GM12874 (cell line): Measurements from ENCODE around the gene YIPF3.

Source experiments
- TF ChIP-seq, protein P1 (sequence below): IDR thresholded peaks from 2 replicates; pipeline ENCODE4 v1.5.1; 2011; ENCODE audit warnings: low read depth, mild to moderate bottlenecking, control low read depth, low read length, moderate library complexity; ENCODE audit not compliant: insufficient read depth

Gene YIPF3

DNA sequence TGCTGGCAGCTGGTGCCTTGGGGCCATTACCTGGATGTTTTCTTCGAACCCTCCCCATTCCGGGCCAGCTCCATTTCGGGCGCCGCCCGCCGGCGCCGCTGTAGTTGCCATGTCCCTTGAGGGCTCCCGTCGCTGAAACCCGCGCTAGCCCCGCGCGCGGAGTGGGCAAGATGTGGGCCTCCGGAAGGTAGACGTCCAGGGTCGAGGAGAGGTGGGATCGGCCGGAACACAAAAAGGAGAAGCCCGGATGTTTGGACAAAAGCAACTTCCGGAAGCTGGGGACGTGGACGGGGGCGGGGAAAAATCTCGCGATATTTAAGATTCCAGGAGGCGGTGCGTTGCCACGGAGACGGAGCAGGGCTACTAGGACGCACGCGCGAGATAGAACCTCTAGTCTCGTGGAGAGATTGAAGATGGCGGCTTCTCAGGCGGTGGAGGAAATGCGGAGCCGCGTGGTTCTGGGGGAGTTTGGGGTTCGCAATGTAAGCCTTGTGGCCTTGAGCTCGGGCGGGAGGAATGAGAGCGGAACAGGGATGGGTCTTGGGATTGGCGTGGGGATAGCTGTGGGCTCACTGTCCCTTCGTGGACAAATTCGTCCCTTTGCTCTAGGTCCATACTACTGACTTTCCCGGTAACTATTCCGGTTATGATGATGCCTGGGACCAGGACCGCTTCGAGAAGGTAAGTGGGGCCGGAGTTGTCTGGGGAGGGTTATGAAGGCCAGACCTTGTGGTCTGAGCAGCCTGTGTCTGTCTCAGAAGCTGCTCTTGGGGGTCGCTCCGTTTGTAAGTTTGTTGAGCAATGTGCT is at the start of gene YIPF3, which contains the start of gene POLR1C:
Gene YIPF3 (minus strand): TSS at position 230 of the 808 bp plus-strand sequence. CDS start 119 bp downstream, at position 111.
Gene POLR1C (plus strand): TSS at position 393 of the 808 bp plus-strand sequence. CDS start 21 bp downstream, at position 414.
- TF ChIP-seq, protein P1, sequence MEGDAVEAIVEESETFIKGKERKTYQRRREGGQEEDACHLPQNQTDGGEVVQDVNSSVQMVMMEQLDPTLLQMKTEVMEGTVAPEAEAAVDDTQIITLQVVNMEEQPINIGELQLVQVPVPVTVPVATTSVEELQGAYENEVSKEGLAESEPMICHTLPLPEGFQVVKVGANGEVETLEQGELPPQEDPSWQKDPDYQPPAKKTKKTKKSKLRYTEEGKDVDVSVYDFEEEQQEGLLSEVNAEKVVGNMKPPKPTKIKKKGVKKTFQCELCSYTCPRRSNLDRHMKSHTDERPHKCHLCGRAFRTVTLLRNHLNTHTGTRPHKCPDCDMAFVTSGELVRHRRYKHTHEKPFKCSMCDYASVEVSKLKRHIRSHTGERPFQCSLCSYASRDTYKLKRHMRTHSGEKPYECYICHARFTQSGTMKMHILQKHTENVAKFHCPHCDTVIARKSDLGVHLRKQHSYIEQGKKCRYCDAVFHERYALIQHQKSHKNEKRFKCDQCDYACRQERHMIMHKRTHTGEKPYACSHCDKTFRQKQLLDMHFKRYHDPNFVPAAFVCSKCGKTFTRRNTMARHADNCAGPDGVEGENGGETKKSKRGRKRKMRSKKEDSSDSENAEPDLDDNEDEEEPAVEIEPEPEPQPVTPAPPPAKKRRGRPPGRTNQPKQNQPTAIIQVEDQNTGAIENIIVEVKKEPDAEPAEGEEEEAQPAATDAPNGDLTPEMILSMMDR, result no peak

DNA sequence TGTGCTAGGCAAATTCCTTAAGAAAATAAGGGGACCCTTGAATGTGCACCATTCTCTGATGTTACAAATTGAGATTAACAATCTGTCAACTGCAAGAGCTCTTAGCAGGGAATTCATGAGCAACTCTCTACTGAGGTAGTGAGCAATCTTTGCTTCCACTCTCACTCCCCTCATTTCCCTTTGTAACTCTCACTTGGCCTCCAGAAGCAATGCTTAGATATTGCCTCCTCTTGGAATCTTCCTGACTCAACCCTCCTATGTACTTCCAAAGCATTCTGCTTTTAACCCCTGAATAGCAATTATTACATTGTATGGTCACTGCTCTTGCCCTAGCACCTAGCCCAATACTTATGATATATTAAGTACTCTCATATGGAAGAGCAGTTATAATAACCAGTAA is 42.6 kb upstream of the YIPF3 start:
- TF ChIP-seq, protein P1, result no peak

DNA sequence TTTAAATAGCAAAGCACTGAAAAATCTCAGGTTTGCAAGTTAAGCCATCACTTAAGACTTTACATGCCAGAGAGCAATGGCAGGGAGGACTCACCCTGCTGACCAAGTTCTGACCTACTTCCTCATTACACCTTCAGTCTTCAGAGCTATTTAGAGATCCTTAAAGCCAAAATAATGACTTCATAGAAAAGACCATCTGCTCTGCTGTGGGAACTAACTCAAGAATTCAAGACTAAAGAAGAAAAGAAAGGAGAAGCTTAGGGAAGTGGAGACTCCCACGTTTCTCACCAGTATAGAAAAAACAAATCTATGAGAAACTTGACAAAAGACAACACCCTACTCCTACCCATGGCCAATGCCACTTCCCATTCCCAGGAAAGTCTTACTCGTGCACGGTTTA is 30.5 kb upstream of the YIPF3 start:
- TF ChIP-seq, protein P1, result no peak

DNA sequence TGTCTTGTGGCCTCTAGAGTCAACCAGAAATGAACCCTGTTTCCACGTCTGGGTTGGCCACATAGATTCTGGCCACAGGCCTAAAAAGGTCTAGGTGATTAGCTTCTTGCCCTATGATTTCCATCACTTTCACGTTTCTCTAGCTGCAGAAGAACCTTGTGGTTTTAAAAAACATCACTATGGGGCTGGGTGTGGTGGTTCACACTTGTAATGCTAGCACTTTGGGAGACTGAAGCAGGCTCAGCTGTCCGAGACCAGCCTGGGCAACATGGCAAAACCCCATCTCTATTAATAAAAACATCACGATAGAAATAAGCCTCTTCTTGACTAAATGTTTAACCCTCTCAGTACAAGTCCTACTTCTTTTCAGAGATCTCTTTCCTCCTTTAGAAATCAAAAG is 27.7 kb upstream of the YIPF3 start:
- TF ChIP-seq, protein P1, result no peak

DNA sequence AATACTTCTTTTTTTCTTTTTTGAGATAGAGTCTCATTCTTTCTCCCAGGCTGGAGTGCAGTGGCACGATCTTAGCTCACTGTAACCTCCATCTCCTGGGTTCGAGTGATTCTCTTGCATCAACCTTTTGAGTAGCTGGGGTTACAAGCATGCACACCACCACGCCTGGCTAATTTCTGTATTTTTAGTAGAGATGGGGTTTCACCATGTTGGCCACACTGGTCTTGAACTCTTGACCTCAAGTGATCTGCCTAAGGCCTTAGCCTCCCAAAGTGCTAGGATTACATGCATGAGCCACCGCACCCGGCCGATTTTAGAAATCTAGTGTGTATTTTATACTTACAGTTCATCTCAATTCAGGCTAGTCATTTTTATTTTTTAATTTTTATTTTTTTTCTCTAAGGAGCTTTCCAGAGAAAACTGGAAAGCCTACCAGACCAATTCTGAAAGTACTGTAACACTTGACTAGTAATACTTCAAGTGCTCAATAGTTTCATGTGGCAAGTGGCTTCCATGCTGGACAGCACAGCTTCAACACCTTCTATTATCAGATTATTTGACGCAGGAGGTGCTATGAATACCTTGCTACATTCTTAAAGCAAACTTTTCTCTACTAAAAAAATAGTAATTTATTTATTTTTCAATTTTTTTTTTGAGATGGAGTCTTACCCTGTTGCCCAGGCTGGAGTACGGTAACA is 25.2 kb upstream of the YIPF3 start:
- TF ChIP-seq, protein P1, result no peak

DNA sequence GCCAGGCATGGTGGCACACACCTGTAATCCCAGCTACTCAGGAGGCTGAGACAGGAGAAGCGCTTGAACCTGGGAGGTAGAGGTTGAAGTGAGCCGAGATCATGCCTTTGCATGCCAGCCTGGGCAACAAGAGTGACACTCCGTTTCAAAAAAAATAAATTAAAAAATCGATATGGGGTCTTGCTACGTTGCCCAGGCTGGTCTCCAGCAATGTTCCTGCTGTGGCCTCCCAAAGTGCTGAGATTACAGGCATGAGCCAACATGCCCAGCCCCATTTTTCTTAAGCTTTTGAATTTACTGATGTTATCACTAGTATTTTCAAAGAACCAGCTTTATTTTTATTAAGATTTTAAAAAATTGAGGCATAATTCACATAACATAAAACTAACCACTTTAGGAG is 23.8 kb upstream of the YIPF3 start:
- TF ChIP-seq, protein P1, result no peak

DNA sequence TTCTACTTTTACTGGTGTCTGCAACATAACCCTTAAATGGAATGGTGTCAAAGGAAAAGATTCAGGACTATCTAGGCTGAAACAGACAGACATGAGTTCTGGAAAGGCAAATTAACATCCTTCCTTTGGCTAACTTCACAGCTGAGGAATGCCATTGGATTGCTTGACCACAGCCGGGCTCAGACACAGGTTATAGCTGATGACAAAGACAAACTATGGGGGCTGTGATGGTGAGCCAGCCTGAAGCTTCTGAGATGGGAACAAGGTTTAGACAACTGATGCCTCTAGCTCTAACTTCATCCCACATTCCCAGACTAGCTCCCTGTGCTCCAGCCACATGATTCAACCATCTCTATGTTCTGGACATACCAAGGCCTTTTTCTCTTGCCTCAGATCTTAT is 15.5 kb upstream of the YIPF3 start:
- TF ChIP-seq, protein P1, result no peak
